Ecto neural progenitor cell (in vitro differentiated cells): ENCODE measurements around the gene PLOD3.
"Not testable (repeated sequence)": the region's sequence is repeated elsewhere in the genome, so short reads cannot be mapped to it uniquely, and the experiment has no call there.

Experiments
- DNase-seq: peaks from one replicate; pipeline ENCODE4 v3.0.0-alpha.2; 2018; ENCODE audit warnings: low spot score

Gene PLOD3

GRCh38 chr7:101210143-101210542 is 7.2 kb downstream of the PLOD3 start:
- no peak for DNase-seq

GRCh38 chr7:101208794-101209193 is 8.6 kb downstream of the PLOD3 start:
- DNase-seq: no peak

GRCh38 chr7:101207459-101207858 is 9.9 kb downstream of the PLOD3 start:
- no peak for DNase-seq

- DNase-seq: no peak
Observed at GRCh38 chr7:101206665-101207042, 10.7 kb downstream of the PLOD3 start.

- no peak for DNase-seq
Observed at GRCh38 chr7:101205901-101206664, 11.3 kb downstream of the PLOD3 start.

GRCh38 chr7:101203740-101204738 is 13.3 kb downstream of the PLOD3 start:
- DNase-seq: not testable (repeated sequence)

GRCh38 chr7:101202603-101202918 is 14.8 kb downstream of the PLOD3 start:
- no peak for DNase-seq

- DNase-seq: no peak
Observed at GRCh38 chr7:101201695-101202602, 15.4 kb downstream of the PLOD3 start.

- no peak for DNase-seq
Observed at GRCh38 chr7:101200862-101201599, 16.4 kb downstream of the PLOD3 start, which contains the start of gene MOGAT3. Gene MOGAT3, minus strand, starts transcription at chr7:101201036. Its CDS starts 182 bp downstream, at chr7:101200854.

- DNase-seq: no peak
Observed at GRCh38 chr7:101200504-101200861, 16.9 kb downstream of the PLOD3 start.

- DNase-seq: not testable (repeated sequence)
Observed at GRCh38 chr7:101199522-101199921, 17.9 kb downstream of the PLOD3 start.

GRCh38 chr7:101198476-101198875 is 18.9 kb downstream of the PLOD3 start:
- no peak for DNase-seq

GRCh38 chr7:101197991-101198390 is 19.4 kb downstream of the PLOD3 start:
- no peak for DNase-seq

- no peak for DNase-seq
Observed at GRCh38 chr7:101195884-101196283, 21.5 kb downstream of the PLOD3 start.

GRCh38 chr7:101189109-101189508 is 28.3 kb downstream of the PLOD3 start:
- DNase-seq: no peak

- no peak for DNase-seq
Observed at GRCh38 chr7:101186844-101187428, 30.4 kb downstream of the PLOD3 start.

GRCh38 chr7:101186194-101186593 is 31.2 kb downstream of the PLOD3 start:
- no peak for DNase-seq

GRCh38 chr7:101185258-101185839 is 32.0 kb downstream of the PLOD3 start:
- no peak for DNase-seq

- no peak for DNase-seq
Observed at GRCh38 chr7:101180130-101180755, 37.1 kb downstream of the PLOD3 start, which contains the start of gene NAT16. Gene NAT16, minus strand, starts transcription at chr7:101180293. Its CDS starts 5,486 bp downstream, at chr7:101174807.

- no peak for DNase-seq
Observed at GRCh38 chr7:101179713-101180112, 37.7 kb downstream of the PLOD3 start.
